Osteoblast (primary cell): Measurements from ENCODE around the gene CDC27. TPM values are rescaled to one million over a fixed set of nuclear protein-coding genes. Genes with fewer than 3 reads are reported as not detected.
"Not testable (repeated sequence)": the region's sequence is repeated elsewhere in the genome, so short reads cannot be mapped to it uniquely, and the experiment has no call there.

Experiments
- DNase-seq: peaks from one replicate; pipeline ENCODE4 v3.0.0; 2011; ENCODE audit warnings: low spot score, mixed read lengths; ENCODE audit not compliant: insufficient read length; ENCODE audit errors: missing footprints
- H2AFZ ChIP-seq: 2 replicates; pipeline ENCODE4 v1.6.0; 2011; ENCODE audit warnings: mild to moderate bottlenecking, low read length
- H3K27ac ChIP-seq: 2 replicates; pipeline ENCODE4 v1.5.1; 2011; ENCODE audit warnings: mild to moderate bottlenecking, low read depth, low read length, moderate library complexity
- H3K27me3 ChIP-seq: 2 replicates; pipeline ENCODE4 v1.6.0; 2012; ENCODE audit warnings: mild to moderate bottlenecking, control low read depth, inconsistent platforms, low read length, moderate library complexity; ENCODE audit not compliant: insufficient read depth
- H3K36me3 ChIP-seq: 2 replicates; pipeline ENCODE4 v1.5.1; 2011; ENCODE audit warnings: mild to moderate bottlenecking, low read length, control low read depth, moderate library complexity; ENCODE audit not compliant: insufficient read depth
- H3K4me1 ChIP-seq: 2 replicates; pipeline ENCODE4 v1.5.1; 2011; ENCODE audit warnings: mild to moderate bottlenecking, low read length, control low read depth, moderate library complexity; ENCODE audit not compliant: insufficient read depth
- H3K4me2 ChIP-seq: 2 replicates; pipeline ENCODE4 v1.6.0; 2011; ENCODE audit warnings: mild to moderate bottlenecking, low read length; ENCODE audit not compliant: insufficient read depth
- H3K4me3 ChIP-seq: fragments of 200-600 bp; sonication (generic); 3 replicates; pipeline ENCODE4 v1.5.1; 2012; ENCODE audit warnings: mild to moderate bottlenecking, low read length, inconsistent platforms; ENCODE audit not compliant: insufficient read depth
- H3K79me2 ChIP-seq: 2 replicates; pipeline ENCODE4 v1.6.0; 2012; ENCODE audit warnings: mild to moderate bottlenecking, low read length, control low read depth, inconsistent platforms; ENCODE audit not compliant: insufficient read depth
- H3K9me3 ChIP-seq: 2 replicates; pipeline ENCODE4 v1.5.1; 2011; ENCODE audit warnings: low read depth, low read length, control low read depth
- H4K20me1 ChIP-seq: 2 replicates; pipeline ENCODE4 v1.6.0; 2012; ENCODE audit warnings: mild to moderate bottlenecking, low read length, control low read depth; ENCODE audit not compliant: insufficient read depth
- CTCF ChIP-seq: IDR thresholded peaks from 2 replicates; pipeline ENCODE4 v1.5.1; 2011; ENCODE audit warnings: mild to moderate bottlenecking, low read depth, low read length, moderate library complexity; ENCODE audit errors: extremely low read depth
- total RNA-seq: library from RNA; depleted of rRNA; stranded (reverse); fragments of >200 nt; gene quantifications from 2 replicates; pipeline ENCODE4 v1.2.3, GENCODE V29; 2012

Gene CDC27
- total RNA-seq, 1 donor: 80.3 TPM

DNA sequence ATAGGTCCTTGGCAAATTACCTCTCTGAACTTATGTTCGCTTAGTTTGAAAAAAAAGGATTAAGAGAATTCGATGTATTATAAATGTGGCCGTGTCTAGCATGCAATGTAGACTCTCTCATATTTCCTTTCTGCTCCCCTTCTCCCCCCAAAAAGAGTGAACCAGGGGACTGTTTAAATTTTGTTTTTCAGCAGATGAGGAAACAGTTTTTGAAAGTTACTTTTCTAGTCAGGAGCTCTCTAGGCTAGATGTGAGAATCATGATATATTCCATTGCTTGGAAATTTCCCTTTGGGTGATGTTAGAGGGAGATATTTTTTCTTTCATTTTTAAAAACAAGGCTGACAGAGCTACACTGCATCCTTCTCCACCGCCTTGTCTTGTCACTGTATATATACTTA is 1.1 kb upstream of the CDC27 start:
- no peak overlapping the region for H3K27ac ChIP-seq

GRCh38 chr17:47189732-47190237 is 690 bp upstream of the CDC27 start:
- Histone ChIP-seq H3K4me3 (peak overlapping the region; percentile 90), H3K4me2 (peak overlapping the region; percentile 75), H3K36me3 (no peaks in the 10 kb centered on the region), H3K9me3 (no peaks in the 10 kb centered on the region), H4K20me1 (peaks cover 20% of the 10 kb centered on the region), H3K79me2 (peaks cover 43% of the 10 kb centered on the region), H3K27ac (peak overlapping the region; percentile 91), H3K4me1 (peaks cover 11% of the 10 kb centered on the region), H3K27me3 (no peaks in the 10 kb centered on the region), H2AFZ (peak overlapping the region; percentile 73)
- TF ChIP-seq CTCF: no peak
- DNase-seq: no peak

More for the DNA sequence above, 1.1 kb upstream of the CDC27 start:
- Histone ChIP-seq H3K36me3 (no peaks in the 10 kb centered on the region), H2AFZ (no peak overlapping the region), H4K20me1 (peaks cover 20% of the 10 kb centered on the region), H3K27me3 (no peaks in the 10 kb centered on the region), H3K4me3 (no peak overlapping the region), H3K4me2 (no peak overlapping the region), H3K79me2 (peaks cover 39% of the 10 kb centered on the region), H3K4me1 (peaks cover 11% of the 10 kb centered on the region), H3K9me3 (no peaks in the 10 kb centered on the region)
- no peak for DNase-seq
- TF ChIP-seq CTCF: no peak

DNA sequence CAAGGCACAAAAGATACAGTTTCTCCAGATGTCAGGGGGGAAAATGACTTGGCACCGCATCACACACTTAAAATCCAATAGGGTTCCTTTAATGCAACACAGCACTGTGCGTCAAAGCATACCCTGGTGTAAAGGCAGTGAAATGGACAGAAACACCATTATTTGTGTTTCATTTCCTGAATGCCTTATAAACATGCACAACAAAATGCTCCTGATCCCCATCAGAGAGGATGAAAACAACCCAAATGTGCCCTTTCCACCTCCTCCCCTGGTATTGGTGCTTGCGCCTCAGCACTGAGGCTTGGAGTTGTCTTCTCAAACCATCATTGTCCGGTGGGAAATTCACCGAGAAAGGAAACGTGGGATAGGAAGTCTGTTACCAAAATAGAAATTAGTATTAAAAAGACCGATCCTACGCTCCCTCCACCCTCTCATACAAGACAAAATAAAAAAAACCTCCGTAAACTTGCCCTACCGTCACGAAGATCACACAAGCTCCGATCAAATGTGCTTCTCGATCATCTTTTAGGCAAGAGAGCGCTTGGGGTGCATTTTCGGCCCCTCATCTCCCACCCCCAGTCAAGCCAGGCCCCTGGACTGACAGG is 722 bp downstream of the CDC27 start:
- peak overlapping the region; percentile 90 for H3K4me3 ChIP-seq
- no peaks in the 10 kb centered on the region for H3K36me3 ChIP-seq
- H3K4me1 ChIP-seq: peaks cover 13% of the 10 kb centered on the region
- TF ChIP-seq CTCF: no peak
- no peaks in the 10 kb centered on the region for H3K9me3 ChIP-seq
- peaks cover 57% of the 10 kb centered on the region for H3K79me2 ChIP-seq
- peak overlapping the region; percentile 91 for H3K27ac ChIP-seq
- peak overlapping the region; percentile 86 for H3K4me2 ChIP-seq
- peak; percentile 82 for DNase-seq
- peaks cover 32% of the 10 kb centered on the region for H4K20me1 ChIP-seq
- H3K27me3 ChIP-seq: no peaks in the 10 kb centered on the region
- H2AFZ ChIP-seq: peak overlapping the region; percentile 95

- Histone ChIP-seq H3K27me3 (no peaks in the 10 kb centered on the region), H3K9me3 (no peaks in the 10 kb centered on the region), H3K4me3 (no peak overlapping the region), H3K4me2 (no peak overlapping the region), H3K27ac (no peak overlapping the region), H3K4me1 (peaks cover 11% of the 10 kb centered on the region), H3K36me3 (peaks cover 12% of the 10 kb centered on the region), H4K20me1 (peaks cover 40% of the 10 kb centered on the region), H3K79me2 (peaks cover 94% of the 10 kb centered on the region), H2AFZ (no peak overlapping the region)
- TF ChIP-seq CTCF: no peak
- DNase-seq: peak; percentile 41
Measured at GRCh38 chr17:47184681-47185080, 4.4 kb downstream of the CDC27 start.

GRCh38 chr17:47180988-47181387 is 8.1 kb downstream of the CDC27 start:
- not testable (repeated sequence) for H3K27me3 ChIP-seq, H2AFZ ChIP-seq, H3K27ac ChIP-seq, H3K9me3 ChIP-seq, H3K4me2 ChIP-seq, H3K4me1 ChIP-seq, DNase-seq, H3K4me3 ChIP-seq
- H4K20me1 ChIP-seq: peaks cover 37% of the 10 kb centered on the region
- peaks cover 99% of the 10 kb centered on the region for H3K79me2 ChIP-seq
- peaks cover 33% of the 10 kb centered on the region for H3K36me3 ChIP-seq
